Measurements from ENCODE around the gene NOTCH1. TPM values are rescaled to one million over a fixed set of nuclear protein-coding genes. Genes with fewer than 3 reads are reported as not detected.

Gene NOTCH1
- total RNA-seq, 1 donor from 2014 or later = 17.6 TPM

DNA sequence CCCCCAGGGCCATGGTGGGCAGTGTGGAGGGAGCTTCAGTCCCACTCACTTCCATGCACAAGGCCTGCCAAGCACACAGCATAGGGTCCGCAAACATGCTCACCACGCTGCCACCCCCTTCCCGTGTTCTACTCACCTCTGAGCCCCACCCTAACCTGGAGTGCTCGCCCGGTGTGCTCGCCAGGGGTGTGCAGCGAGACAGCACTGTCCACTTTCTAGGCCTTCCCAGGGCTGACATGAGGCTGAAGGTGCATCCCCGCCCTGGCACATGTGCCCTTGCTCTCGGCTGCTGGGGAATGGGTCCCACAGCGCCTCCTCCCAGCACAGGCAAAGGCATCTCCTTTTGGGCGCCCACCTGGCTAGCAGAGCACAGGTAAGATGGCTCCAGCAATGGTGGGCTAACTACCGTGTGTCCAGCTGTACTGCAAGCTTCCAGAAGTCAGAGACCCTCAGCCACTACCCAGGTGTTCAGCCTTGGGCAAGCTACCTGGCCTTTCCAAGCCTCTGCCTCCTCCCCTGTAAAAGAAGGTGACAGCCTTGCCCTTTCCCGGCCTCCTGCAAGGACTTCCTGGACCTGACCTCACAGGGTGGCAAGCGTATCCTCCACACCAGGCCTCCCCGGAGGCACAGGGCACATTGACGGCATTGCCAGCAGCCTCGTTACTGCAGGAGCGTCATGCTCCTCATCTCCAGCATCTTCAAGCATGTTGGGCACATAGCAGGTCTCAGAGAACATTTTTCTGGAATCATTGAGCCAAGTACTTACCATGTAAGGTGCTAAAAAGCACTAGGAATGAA is 58.8 kb downstream of the NOTCH1 start:
- no peak for DNase-seq
- Histone ChIP-seq H3K27ac (replicated peaks) (no peak overlapping the region), H3K9me3 (replicated peaks) (no peaks in the 10 kb centered on the region), H3K4me3 (no peak overlapping the region), H3K36me3 (no peaks in the 10 kb centered on the region), H3K27me3 (ENCODE audit: low read depth) (no peaks in the 10 kb centered on the region), H3K4me1 (peaks cover 45% of the 10 kb centered on the region)
- intact Hi-C loops (cut with micrococcal nuclease) = loop anchor here (5.0 kb wide), 1 partner anchor 145 kb away; no protein-coding TSS in a partner anchor
- TF ChIP-seq, protein P1, sequence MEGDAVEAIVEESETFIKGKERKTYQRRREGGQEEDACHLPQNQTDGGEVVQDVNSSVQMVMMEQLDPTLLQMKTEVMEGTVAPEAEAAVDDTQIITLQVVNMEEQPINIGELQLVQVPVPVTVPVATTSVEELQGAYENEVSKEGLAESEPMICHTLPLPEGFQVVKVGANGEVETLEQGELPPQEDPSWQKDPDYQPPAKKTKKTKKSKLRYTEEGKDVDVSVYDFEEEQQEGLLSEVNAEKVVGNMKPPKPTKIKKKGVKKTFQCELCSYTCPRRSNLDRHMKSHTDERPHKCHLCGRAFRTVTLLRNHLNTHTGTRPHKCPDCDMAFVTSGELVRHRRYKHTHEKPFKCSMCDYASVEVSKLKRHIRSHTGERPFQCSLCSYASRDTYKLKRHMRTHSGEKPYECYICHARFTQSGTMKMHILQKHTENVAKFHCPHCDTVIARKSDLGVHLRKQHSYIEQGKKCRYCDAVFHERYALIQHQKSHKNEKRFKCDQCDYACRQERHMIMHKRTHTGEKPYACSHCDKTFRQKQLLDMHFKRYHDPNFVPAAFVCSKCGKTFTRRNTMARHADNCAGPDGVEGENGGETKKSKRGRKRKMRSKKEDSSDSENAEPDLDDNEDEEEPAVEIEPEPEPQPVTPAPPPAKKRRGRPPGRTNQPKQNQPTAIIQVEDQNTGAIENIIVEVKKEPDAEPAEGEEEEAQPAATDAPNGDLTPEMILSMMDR (IDR thresholded peaks at IDR 0.05; ENCODE audit: borderline replicate concordance) = no peak

GRCh38 chr9:136486131-136486530 is 59.7 kb downstream of the NOTCH1 start:
- H3K36me3 ChIP-seq = no peaks in the 10 kb centered on the region
- intact Hi-C loops (cut with micrococcal nuclease) = loop anchor here (5.0 kb wide), 1 partner anchor 146 kb away; no protein-coding TSS in a partner anchor
- TF ChIP-seq, protein P1 (IDR thresholded peaks at IDR 0.05; ENCODE audit: borderline replicate concordance) = no peak
- DNase-seq = no peak
- no peak overlapping the region for H3K4me3 ChIP-seq
- H3K4me1 ChIP-seq = peaks cover 54% of the 10 kb centered on the region
- H3K9me3 ChIP-seq (replicated peaks) = no peaks in the 10 kb centered on the region
- no peaks in the 10 kb centered on the region for H3K27me3 ChIP-seq (ENCODE audit: low read depth)
- H3K27ac ChIP-seq (replicated peaks) = no peak overlapping the region

DNA sequence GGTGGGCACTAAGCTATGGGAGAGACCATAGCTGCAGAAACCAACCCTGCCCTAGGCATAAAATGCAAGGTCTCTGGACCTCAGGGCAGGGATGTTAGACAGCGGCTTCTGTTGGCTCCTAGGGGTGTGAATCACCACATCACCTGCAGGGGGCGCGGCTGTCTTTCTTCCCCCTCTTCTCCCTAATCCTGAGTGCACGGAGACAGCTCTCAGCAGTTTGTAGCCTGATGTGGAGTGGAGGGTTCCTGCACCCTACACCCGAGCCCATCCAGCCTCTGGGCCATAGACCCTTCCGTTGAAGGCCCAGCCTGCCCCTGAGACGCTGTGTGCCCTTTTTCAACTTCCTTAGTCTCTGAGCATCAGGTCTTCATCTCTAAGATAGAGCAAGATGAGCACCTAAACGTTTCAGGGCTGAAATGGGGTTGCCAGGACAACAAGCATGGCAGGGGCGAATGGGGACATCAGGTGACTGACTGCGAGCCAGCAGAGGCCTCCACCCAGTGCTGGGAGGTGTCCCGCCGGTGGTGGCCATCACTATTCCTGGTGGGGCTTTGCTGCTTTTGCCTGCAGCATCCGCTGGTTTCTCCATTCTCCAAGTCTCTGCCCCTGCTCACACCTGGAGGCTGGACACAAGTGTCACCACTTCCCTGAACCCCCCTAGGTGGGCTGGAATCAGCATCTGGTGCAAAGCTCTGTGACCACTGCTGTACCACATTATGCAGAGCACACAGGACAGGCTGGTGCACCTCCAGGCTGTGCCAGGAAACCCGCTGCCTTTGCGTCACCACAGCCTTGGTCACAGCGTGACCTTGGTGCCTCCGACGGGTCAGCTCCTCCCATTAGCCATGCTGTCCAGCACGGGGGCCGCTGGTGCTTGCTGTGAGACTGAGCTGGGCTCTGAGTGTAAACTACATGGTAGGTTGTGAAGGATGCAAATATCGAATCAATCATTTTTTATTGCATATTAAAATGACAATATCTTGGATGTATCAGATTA is 60.5 kb downstream of the NOTCH1 start:
- intact Hi-C loops (cut with micrococcal nuclease) = loop anchor here (5.0 kb wide), 1 partner anchor 147 kb away; no protein-coding TSS in a partner anchor

DNA sequence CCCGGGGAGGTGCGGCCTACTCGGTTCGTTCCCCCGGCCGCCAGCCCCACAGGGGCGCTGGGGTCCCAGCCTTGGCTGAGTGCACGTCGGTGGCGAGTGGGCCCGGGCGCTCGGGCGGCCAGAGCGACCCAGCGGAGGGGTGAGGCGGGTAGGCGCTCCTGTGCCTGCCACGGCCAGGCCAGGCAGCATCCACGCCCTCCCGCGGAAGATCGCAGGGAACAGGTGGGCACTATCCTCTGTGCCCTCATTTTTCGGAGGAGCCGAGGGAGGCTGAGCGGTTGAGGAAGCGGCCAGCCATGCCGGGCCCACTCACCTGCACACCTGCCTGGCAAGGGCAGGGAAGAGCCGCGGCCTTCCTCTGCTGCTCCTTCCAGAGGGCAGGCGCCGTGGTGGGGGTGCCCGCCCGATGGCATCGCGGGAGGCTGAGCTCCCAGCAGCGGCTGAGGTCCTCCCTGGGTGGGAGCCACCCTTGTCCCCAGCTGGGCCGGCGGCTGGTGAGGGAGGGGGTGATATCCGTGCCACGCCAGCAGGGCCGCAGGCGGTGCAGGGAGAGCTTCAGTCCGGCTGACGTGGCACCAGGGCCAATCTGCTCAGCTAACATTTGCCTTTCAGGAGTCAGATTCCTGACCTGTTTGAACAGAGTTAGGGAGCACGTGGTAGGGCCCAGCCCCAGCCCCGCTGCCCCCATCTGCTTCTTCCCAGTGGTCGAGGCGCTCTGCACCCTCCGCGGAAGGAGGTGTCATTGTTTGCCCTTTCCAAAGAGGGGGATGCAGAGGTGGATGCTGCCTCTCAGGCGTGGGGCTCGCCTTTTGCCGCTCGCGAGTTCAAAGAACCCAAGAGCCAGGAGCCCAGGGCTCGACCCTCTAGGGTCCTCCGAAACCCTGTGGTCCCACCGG is 61.4 kb downstream of the NOTCH1 start:
- peak overlapping the region; percentile 100 for H3K27ac ChIP-seq (replicated peaks)
- H3K27me3 ChIP-seq (ENCODE audit: low read depth) = no peaks in the 10 kb centered on the region
- intact Hi-C loops (cut with micrococcal nuclease) = loop anchor here (5.0 kb wide), 1 partner anchor 148 kb away; no protein-coding TSS in a partner anchor
- H3K4me3 ChIP-seq = peak overlapping the region; percentile 99
- no peaks in the 10 kb centered on the region for H3K9me3 ChIP-seq (replicated peaks)
- no peaks in the 10 kb centered on the region for H3K36me3 ChIP-seq
- H3K4me1 ChIP-seq = peaks cover 69% of the 10 kb centered on the region
- DNase-seq = no peak
- TF ChIP-seq, protein P1 (IDR thresholded peaks at IDR 0.05; ENCODE audit: borderline replicate concordance) = no peak

More for the DNA sequence above, 60.5 kb downstream of the NOTCH1 start:
- Histone ChIP-seq H3K27me3 (ENCODE audit: low read depth) (no peaks in the 10 kb centered on the region), H3K27ac (replicated peaks) (no peak overlapping the region), H3K4me3 (no peak overlapping the region), H3K36me3 (no peaks in the 10 kb centered on the region), H3K9me3 (replicated peaks) (no peaks in the 10 kb centered on the region), H3K4me1 (peaks cover 61% of the 10 kb centered on the region)
- peak; percentile 85 for DNase-seq
- TF ChIP-seq, protein P1 (IDR thresholded peaks at IDR 0.05; ENCODE audit: borderline replicate concordance) = peak; percentile 94
